Measurements from ENCODE around the gene KDELR1. TPM values are rescaled to one million over a fixed set of nuclear protein-coding genes. Genes with fewer than 3 reads are reported as not detected.

KDELR1 gene
- 21.8 TPM for total RNA-seq

DNA sequence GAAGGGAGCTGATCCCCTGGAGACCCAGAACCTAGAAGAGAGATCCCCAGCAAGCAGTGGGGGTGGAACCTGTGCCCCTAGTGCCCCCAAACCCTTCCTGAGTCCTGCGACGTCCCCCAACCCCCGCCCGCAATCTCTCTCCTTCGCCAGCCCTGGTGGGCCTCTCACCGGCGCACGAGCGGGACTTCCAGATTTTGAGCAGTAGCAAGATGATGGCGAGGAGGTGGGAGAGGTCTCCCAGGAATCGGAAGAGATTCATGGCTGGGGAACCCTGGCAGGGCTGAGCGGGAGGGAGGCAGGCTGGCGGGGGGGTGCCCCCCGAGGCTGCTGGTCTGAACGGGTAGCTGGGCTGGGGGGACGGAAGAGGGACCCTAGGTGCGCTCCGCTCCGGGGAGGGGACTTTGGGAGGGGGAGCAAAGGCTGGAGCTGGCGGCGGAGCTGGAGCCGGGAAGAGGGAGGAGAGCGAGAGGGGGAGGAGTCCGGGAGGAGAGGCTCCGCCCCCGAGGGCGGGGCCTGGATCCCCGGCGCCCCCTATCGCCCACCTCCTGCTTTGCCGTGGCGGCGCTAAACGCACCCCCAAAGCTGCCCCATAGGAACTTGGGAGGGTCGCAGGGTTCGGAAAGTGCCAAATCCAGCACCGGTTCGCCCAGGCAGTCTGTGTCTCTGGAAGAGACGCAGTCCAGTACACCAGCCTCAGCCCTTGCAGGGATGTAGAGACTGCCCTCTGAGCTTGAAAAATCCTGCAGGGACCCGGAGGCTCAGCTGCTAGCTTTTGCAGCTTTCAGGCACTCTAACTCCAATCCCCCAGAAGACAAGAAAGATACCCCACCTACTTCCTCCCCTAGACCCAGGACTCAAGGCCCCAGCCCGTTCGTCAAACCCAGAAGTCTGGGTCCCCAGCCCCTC is at the start of gene KDELR1:
Gene KDELR1 (minus strand): TSS at position 452 of the 906 bp plus-strand sequence. CDS start 193 bp downstream, at position 259.
- DNase-seq = peak; percentile 71

GRCh38 chr19:48436586-48436985 is 45.2 kb upstream of the KDELR1 start:
- DNase-seq = no peak

- no peak for DNase-seq
Observed at GRCh38 chr19:48433337-48433736, 42.0 kb upstream of the KDELR1 start.

DNA sequence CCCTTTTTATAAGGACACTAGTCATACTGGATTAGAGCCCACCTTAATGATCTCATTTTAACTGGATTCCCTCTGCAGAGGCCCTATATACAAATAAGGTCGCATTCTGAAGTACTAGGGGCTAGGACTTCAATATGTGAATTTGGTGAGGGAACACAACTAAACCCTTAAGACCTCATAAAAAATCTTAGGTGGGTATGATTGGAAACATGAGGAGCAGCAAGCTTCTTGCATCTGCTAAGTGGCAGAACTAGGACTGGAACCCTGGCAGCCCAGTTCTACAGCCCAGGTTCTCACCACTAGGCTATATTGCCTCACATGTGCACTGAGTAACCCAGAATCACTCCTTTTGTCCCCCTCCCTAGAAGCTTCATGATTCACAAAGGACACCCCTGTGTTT is 37.3 kb upstream of the KDELR1 start:
- DNase-seq = no peak

- DNase-seq = no peak
Observed at GRCh38 chr19:48424694-48425219, 33.4 kb upstream of the KDELR1 start.

- no peak for DNase-seq
Observed at GRCh38 chr19:48421548-48421947, 30.2 kb upstream of the KDELR1 start.

- DNase-seq = peak; percentile 12
Observed at GRCh38 chr19:48419158-48419920, 28.0 kb upstream of the KDELR1 start.

- no peak for DNase-seq
Observed at GRCh38 chr19:48418317-48419064, 27.1 kb upstream of the KDELR1 start.

GRCh38 chr19:48417421-48417820 is 26.1 kb upstream of the KDELR1 start:
- no peak for DNase-seq

- no peak for DNase-seq
Observed at GRCh38 chr19:48415806-48416221, 24.5 kb upstream of the KDELR1 start.

DNA sequence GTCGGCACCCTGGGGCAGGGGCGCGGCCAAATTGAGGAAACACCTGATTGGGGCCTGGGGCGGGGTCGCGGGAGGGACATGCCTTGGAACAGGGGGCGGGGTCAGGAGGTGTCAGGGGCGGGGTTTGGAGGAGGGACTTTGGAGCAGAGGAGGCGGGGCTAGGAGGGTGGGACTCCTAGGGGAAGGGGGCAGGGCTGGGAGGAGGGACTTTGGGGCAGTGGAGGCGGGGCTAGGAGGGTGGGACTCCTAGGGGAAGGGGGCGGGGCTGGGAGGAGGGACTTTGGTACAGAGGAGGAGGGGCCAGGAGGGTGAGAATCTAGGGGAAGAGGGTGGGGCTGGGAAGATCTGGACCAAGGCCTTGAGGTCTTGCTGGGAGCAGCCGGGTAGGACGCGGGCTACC is 24.0 kb upstream of the KDELR1 start:
- DNase-seq = peak; percentile 13

GRCh38 chr19:48413879-48414587 is 22.7 kb upstream of the KDELR1 start:
- DNase-seq = no peak

- DNase-seq = no peak
Observed at GRCh38 chr19:48405850-48406249, 14.5 kb upstream of the KDELR1 start.

DNA sequence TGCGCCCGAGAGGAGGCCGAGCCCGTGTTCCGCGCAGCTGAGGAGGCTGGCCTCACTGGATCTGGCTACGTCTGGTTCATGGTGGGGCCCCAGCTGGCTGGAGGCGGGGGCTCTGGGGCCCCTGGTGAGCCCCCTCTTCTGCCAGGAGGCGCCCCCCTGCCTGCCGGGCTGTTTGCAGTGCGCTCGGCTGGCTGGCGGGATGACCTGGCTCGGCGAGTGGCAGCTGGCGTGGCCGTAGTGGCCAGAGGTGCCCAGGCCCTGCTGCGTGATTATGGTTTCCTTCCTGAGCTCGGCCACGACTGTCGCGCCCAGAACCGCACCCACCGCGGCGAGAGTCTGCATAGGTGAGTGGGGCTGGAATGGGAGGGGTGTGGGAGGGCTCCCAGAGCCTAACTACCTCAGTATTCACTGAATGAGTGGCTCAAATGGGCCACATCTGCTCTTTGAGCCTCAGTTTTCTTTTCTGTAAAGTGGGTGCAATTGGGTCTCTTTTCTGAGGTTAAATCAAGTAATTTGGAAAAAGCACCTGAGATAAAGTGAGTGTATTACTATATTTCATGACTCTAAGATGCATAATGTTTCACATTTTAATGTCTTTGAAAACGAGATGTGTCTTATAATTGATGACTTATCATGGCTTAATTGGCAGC is 13.8 kb upstream of the KDELR1 start:
- no peak for DNase-seq

GRCh38 chr19:48403606-48404005 is 12.3 kb upstream of the KDELR1 start:
- peak; percentile 39 for DNase-seq

- no peak for DNase-seq
Observed at GRCh38 chr19:48401287-48401686, 9.9 kb upstream of the KDELR1 start.

GRCh38 chr19:48400018-48400742 is 8.8 kb upstream of the KDELR1 start:
- DNase-seq = no peak

- peak; percentile 37 for DNase-seq
Observed at GRCh38 chr19:48398375-48399235, 7.3 kb upstream of the KDELR1 start.

DNA sequence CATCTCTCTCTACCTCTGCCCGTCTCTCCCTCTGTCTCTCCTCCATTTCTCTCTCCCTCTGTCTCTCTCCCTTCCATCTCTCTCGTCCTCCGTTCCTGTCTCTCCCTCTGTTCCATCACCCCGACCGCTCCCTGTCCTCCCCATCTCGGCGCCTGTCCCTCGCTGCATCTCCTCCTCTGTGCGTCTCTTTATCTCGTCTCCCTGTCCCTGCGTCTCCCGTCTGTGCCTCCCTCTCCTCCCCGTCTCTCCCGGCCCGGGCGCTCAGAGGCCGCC is 6.7 kb upstream of the KDELR1 start:
- DNase-seq = no peak
